Measurements from ENCODE around the gene TUSC2.

Gene TUSC2

GRCh38 chr3:50341537-50341936 lies 13.5 kb upstream of the TUSC2 start:
- TF ChIP-seq EGR1 (IDR thresholded peaks at IDR 0.05) = no peak
- no peak for TF ChIP-seq MAX (IDR thresholded peaks at IDR 0.05)
- TF ChIP-seq REST (IDR thresholded peaks at IDR 0.05; ENCODE audit: low read depth) = no peak
- no peak for TF ChIP-seq EP300 (IDR thresholded peaks at IDR 0.05; ENCODE audit: borderline replicate concordance)
- no peak for TF ChIP-seq TAF1 (IDR thresholded peaks at IDR 0.05; ENCODE audit: low read depth)
- no peak for TF ChIP-seq CEBPB (IDR thresholded peaks at IDR 0.05)
- no peak for TF ChIP-seq ZBTB7A (IDR thresholded peaks at IDR 0.05; ENCODE audit: low read depth)
- TF ChIP-seq TEAD4 (IDR thresholded peaks at IDR 0.05) = no peak
- no peak for TF ChIP-seq RAD21 (IDR thresholded peaks at IDR 0.05; ENCODE audit: low read depth)
- TF ChIP-seq NFIC (IDR thresholded peaks at IDR 0.05) = no peak
- no peak for TF ChIP-seq FOXM1 (IDR thresholded peaks at IDR 0.05; ENCODE audit: borderline replicate concordance, low read depth)
- no peak for TF ChIP-seq TCF12 (IDR thresholded peaks at IDR 0.05; ENCODE audit: low read depth)
- TF ChIP-seq USF1 (IDR thresholded peaks at IDR 0.05) = no peak

GRCh38 chr3:50340448-50341329 lies 12.7 kb upstream of the TUSC2 start, which contains the start of gene RASSF1:
Gene RASSF1 (minus strand): TSS chr3:50340836. CDS start chr3:50340805, 31 bp downstream.
- no peak for TF ChIP-seq TCF12 (IDR thresholded peaks at IDR 0.05; ENCODE audit: low read depth)

GRCh38 chr3:50340147-50340447 lies 12.1 kb upstream of the TUSC2 start:
- TF ChIP-seq TEAD4 (IDR thresholded peaks at IDR 0.05) (no peak), REST (IDR thresholded peaks at IDR 0.05; ENCODE audit: low read depth) (no peak), YY1 (IDR thresholded peaks at IDR 0.05; ENCODE audit: low read depth) (no peak), EP300 (IDR thresholded peaks at IDR 0.05; ENCODE audit: borderline replicate concordance) (no peak), CREB1 (IDR thresholded peaks at IDR 0.05; ENCODE audit: low read depth) (no peak), RAD21 (IDR thresholded peaks at IDR 0.05; ENCODE audit: low read depth) (no peak), NFIC (IDR thresholded peaks at IDR 0.05) (no peak), TAF1 (IDR thresholded peaks at IDR 0.05; ENCODE audit: low read depth) (no peak), FOXM1 (IDR thresholded peaks at IDR 0.05; ENCODE audit: borderline replicate concordance, low read depth) (no peak), TCF12 (IDR thresholded peaks at IDR 0.05; ENCODE audit: low read depth) (no peak), MAX (IDR thresholded peaks at IDR 0.05) (no peak), EGR1 (IDR thresholded peaks at IDR 0.05) (no peak), CEBPB (IDR thresholded peaks at IDR 0.05) (no peak), USF1 (IDR thresholded peaks at IDR 0.05) (no peak)

- TF ChIP-seq RAD21 (IDR thresholded peaks at IDR 0.05; ENCODE audit: low read depth) (no peak), NFIC (IDR thresholded peaks at IDR 0.05) (no peak), EGR1 (IDR thresholded peaks at IDR 0.05) (no peak), TAF1 (IDR thresholded peaks at IDR 0.05; ENCODE audit: low read depth) (no peak), ZBTB7A (IDR thresholded peaks at IDR 0.05; ENCODE audit: low read depth) (no peak), FOXM1 (IDR thresholded peaks at IDR 0.05; ENCODE audit: borderline replicate concordance, low read depth) (no peak), EP300 (IDR thresholded peaks at IDR 0.05; ENCODE audit: borderline replicate concordance) (no peak), CEBPB (IDR thresholded peaks at IDR 0.05) (no peak), USF1 (IDR thresholded peaks at IDR 0.05) (no peak), CREB1 (IDR thresholded peaks at IDR 0.05; ENCODE audit: low read depth) (no peak), TCF12 (IDR thresholded peaks at IDR 0.05; ENCODE audit: low read depth) (no peak), YY1 (IDR thresholded peaks at IDR 0.05; ENCODE audit: low read depth) (no peak), REST (IDR thresholded peaks at IDR 0.05; ENCODE audit: low read depth) (no peak), MAX (IDR thresholded peaks at IDR 0.05) (no peak)
These were observed 11.6 kb upstream of the TUSC2 start for GRCh38 chr3:50339485-50340146.
